Measurements from ENCODE around the gene CEP68.
"Not testable (repeated sequence)": the region's sequence is repeated elsewhere in the genome, so short reads cannot be mapped to it uniquely, and the experiment has no call there.

The CEP68 gene, protein sequence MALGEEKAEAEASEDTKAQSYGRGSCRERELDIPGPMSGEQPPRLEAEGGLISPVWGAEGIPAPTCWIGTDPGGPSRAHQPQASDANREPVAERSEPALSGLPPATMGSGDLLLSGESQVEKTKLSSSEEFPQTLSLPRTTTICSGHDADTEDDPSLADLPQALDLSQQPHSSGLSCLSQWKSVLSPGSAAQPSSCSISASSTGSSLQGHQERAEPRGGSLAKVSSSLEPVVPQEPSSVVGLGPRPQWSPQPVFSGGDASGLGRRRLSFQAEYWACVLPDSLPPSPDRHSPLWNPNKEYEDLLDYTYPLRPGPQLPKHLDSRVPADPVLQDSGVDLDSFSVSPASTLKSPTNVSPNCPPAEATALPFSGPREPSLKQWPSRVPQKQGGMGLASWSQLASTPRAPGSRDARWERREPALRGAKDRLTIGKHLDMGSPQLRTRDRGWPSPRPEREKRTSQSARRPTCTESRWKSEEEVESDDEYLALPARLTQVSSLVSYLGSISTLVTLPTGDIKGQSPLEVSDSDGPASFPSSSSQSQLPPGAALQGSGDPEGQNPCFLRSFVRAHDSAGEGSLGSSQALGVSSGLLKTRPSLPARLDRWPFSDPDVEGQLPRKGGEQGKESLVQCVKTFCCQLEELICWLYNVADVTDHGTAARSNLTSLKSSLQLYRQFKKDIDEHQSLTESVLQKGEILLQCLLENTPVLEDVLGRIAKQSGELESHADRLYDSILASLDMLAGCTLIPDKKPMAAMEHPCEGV

DNA sequence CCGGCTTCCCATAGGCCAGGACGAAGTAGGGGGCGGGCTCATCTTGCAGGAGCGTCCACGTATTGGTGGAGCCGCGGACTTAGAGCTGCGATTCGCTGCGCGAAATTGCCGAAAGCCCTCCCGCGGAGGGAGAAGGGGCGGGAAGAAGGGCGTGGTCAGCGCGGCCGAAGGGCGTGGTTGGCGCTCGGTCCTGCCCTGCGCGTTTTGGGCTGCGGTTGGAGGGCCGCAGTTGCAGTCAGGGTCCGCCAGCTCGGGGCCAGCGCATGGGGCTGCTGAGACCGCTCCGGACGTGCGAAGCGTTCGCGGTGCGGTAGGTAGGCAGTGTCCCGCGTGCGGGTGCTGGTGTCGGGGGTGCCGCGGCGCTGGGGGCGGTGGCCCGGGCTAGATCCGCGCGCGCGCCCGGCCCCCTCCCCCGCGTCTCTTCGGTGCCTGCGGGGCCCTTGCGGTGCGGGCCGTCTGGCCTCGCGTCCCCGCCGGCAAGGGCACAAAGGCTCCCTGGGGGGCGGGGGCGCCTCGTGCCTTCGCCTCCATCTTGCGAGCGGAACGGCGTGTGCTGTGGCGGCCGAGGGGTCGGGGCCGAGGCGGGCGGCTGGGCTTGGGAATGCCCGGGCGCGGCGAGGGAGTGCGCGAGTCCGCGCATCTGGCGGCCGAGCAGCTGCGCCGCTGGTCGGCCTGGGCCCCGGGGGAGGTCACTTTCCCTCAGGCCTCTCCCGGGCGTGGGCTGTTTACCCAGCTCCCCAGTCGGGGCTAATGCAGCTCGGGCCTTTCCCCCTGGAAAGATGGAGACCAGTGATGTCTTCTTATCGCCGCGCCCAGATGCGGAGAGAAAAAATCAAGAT, at the start of gene CEP68:
CEP68 (plus strand) TSS at position 202 of the 839 bp plus-strand sequence. CDS start 13,029 bp downstream, outside the sequence.
- peak; percentile 96 for ATAC-seq
- H3K27me3 Mint-ChIP-seq = no peaks in the 10 kb centered on the region

DNA sequence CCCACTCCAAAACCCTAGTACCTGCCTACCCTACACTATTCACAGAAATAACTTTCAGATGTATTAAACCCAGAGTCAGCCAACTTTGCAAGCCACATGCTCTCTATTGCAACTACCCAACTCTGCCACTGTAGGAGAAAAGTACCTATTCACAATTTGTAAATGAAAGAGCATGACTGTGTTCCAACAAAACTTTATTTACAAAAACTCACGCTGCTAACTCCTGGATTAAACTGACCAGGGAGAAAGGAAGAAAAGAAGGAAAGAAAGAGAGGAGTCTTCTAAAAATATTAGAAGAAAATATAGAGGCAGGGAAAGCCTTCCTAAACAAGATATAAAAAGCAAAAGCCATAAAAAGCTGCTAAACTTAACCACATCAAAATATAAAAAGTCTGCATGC, 42.4 kb upstream of the CEP68 start:
- Mint-ChIP-seq H3K9me3 (no peaks in the 10 kb centered on the region), H3K27me3 (no peaks in the 10 kb centered on the region), H3K27ac (peak overlapping the region; percentile 67), H3K36me3 (peaks cover 82% of the 10 kb centered on the region), H3K4me1 (peaks cover 46% of the 10 kb centered on the region), H3K4me3 (peak overlapping the region; percentile 42)
- no peak for ATAC-seq

More for the DNA sequence above, at the start of gene CEP68:
- Mint-ChIP-seq H3K4me1 (peaks cover 67% of the 10 kb centered on the region), H3K27ac (peak within 1 kb of the TSS; percentile 89), H3K4me3 (peak within 1 kb of the TSS; percentile 99), H3K36me3 (peaks cover 14% of the 10 kb centered on the region), H3K9me3 (no peaks in the 10 kb centered on the region)

GRCh38 chr2:65015731-65016130, 40.5 kb upstream of the CEP68 start:
- Mint-ChIP-seq H3K27me3 (no peaks in the 10 kb centered on the region), H3K4me3 (no peak overlapping the region), H3K4me1 (peaks cover 52% of the 10 kb centered on the region), H3K9me3 (no peaks in the 10 kb centered on the region), H3K36me3 (peaks cover 84% of the 10 kb centered on the region), H3K27ac (peak overlapping the region; percentile 74)
- ATAC-seq = no peak

- H3K27me3 Mint-ChIP-seq = no peaks in the 10 kb centered on the region
- no peaks in the 10 kb centered on the region for H3K9me3 Mint-ChIP-seq
- peak overlapping the region; percentile 74 for H3K27ac Mint-ChIP-seq
- peak; percentile 81 for ATAC-seq
- H3K36me3 Mint-ChIP-seq = peaks cover 84% of the 10 kb centered on the region
- peaks cover 52% of the 10 kb centered on the region for H3K4me1 Mint-ChIP-seq
- peak overlapping the region; percentile 46 for H3K4me3 Mint-ChIP-seq
Measured at GRCh38 chr2:65016789-65017188, 39.4 kb upstream of the CEP68 start.

DNA sequence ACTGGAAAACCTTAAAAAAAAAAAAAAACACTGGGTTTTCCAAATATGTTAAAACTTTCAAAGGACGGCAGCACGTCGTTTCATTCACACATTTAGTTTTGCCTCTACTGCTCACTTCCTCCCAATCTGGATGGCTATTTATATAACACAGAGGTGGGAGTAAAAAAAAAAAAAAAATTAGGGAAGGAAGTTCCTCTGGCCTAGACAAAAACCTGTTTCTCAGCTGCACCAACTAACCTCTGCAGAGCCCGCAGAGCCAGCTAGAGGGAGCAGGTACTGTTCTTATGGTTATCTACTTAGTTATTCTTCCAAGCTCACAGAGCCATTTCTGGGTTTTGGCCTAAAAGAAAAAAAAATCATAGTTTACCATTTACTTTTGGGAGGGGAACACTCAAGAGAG, 38.9 kb upstream of the CEP68 start:
- Mint-ChIP-seq H3K36me3 (peaks cover 84% of the 10 kb centered on the region), H3K4me1 (peaks cover 52% of the 10 kb centered on the region), H3K4me3 (no peak overlapping the region), H3K9me3 (no peaks in the 10 kb centered on the region), H3K27ac (peak overlapping the region; percentile 74), H3K27me3 (no peaks in the 10 kb centered on the region)
- peak; percentile 78 for ATAC-seq

GRCh38 chr2:65018141-65018582, 38.1 kb upstream of the CEP68 start:
- peak; percentile 28 for ATAC-seq
- Mint-ChIP-seq H3K27me3 (no peaks in the 10 kb centered on the region), H3K4me3 (no peak overlapping the region), H3K36me3 (peaks cover 86% of the 10 kb centered on the region), H3K4me1 (peaks cover 53% of the 10 kb centered on the region), H3K9me3 (no peaks in the 10 kb centered on the region), H3K27ac (peak overlapping the region; percentile 74)

DNA sequence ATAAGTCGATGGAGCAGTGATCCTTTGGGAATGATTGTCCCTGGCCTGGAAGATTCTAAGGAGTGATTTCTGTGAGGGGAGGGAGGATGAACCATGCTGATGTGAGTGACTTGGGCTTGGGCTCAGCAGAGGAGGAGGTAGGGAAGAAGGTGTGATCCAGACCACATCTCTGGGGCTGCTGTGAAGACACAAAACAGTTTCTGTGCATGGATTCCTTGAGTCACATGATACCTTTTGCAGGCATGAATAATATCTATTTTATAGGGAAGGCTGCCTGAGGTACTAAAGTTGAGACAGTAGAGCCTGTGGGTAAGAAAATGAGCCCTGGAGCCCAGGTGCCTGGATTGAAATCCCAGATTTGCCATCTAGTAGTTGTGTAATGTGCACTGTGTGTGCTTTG, 37.2 kb upstream of the CEP68 start:
- no peak overlapping the region for H3K4me3 Mint-ChIP-seq
- H3K27me3 Mint-ChIP-seq = no peaks in the 10 kb centered on the region
- peaks cover 55% of the 10 kb centered on the region for H3K4me1 Mint-ChIP-seq
- H3K9me3 Mint-ChIP-seq = no peaks in the 10 kb centered on the region
- peaks cover 88% of the 10 kb centered on the region for H3K36me3 Mint-ChIP-seq
- peak overlapping the region; percentile 74 for H3K27ac Mint-ChIP-seq
- no peak for ATAC-seq

- H3K27ac Mint-ChIP-seq = no peak overlapping the region
Measured at GRCh38 chr2:65019675-65020195, 36.5 kb upstream of the CEP68 start.

GRCh38 chr2:65020251-65020650, 36.0 kb upstream of the CEP68 start:
- Mint-ChIP-seq H3K4me1 (peaks cover 47% of the 10 kb centered on the region), H3K36me3 (peaks cover 82% of the 10 kb centered on the region)
- H3K27me3 Mint-ChIP-seq, H3K9me3 Mint-ChIP-seq, ATAC-seq, H3K4me3 Mint-ChIP-seq, H3K27ac Mint-ChIP-seq: not testable (repeated sequence)

More at GRCh38 chr2:65019675-65020195, 36.5 kb upstream of the CEP68 start:
- Mint-ChIP-seq H3K4me3 (no peak overlapping the region), H3K4me1 (peaks cover 52% of the 10 kb centered on the region), H3K27me3 (no peaks in the 10 kb centered on the region), H3K36me3 (peaks cover 88% of the 10 kb centered on the region), H3K9me3 (no peaks in the 10 kb centered on the region)
- ATAC-seq = no peak

GRCh38 chr2:65020943-65021528, 35.2 kb upstream of the CEP68 start:
- ATAC-seq = no peak
- H3K9me3 Mint-ChIP-seq = no peaks in the 10 kb centered on the region
- peaks cover 54% of the 10 kb centered on the region for H3K4me1 Mint-ChIP-seq
- no peak overlapping the region for H3K27ac Mint-ChIP-seq
- no peaks in the 10 kb centered on the region for H3K27me3 Mint-ChIP-seq
- peaks cover 86% of the 10 kb centered on the region for H3K36me3 Mint-ChIP-seq
- no peak overlapping the region for H3K4me3 Mint-ChIP-seq

DNA sequence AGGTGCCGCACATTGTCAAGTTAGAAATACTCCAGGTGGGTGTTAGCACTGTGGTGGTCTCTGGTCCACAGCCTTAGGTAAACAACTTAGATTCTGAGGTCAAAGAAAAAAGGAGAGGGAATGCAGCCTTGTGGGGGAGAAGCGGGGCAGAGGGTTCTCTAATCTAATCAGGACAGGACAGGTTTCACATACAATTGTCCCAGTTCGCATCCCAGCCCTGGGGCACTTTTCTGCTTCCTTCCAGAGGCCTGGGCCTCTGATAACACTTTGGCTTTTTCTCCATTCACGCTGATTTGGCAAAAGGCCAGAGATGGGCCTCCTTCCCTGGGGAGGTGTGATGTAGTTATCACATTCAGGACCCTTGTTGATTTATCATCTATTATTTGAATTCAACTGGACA, 34.5 kb upstream of the CEP68 start:
- no peak overlapping the region for H3K27ac Mint-ChIP-seq
- peaks cover 55% of the 10 kb centered on the region for H3K4me1 Mint-ChIP-seq
- no peaks in the 10 kb centered on the region for H3K27me3 Mint-ChIP-seq
- ATAC-seq = no peak
- H3K36me3 Mint-ChIP-seq = peaks cover 81% of the 10 kb centered on the region
- H3K4me3 Mint-ChIP-seq = no peak overlapping the region
- no peaks in the 10 kb centered on the region for H3K9me3 Mint-ChIP-seq

DNA sequence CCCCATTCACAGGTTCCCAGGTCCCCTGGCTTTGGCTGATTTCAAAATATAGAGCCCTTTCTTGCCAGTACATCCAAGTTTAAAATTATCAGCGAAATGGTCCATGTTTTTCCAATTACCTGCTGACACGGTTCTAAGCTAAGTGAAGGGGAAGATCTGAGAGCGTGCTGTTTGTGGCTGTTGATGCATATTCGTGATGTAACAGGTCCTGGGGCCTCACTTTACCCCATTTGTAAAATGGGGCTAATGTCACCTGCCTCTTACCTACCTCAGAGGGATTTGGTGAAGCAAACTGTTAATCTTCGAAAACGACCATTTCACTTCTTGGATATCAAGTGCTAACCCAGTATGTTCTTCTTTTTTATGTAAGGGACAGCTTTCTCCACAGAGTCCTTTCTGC, 34.0 kb upstream of the CEP68 start:
- no peak for ATAC-seq
- peaks cover 77% of the 10 kb centered on the region for H3K36me3 Mint-ChIP-seq
- peaks cover 54% of the 10 kb centered on the region for H3K4me1 Mint-ChIP-seq
- no peaks in the 10 kb centered on the region for H3K9me3 Mint-ChIP-seq
- no peak overlapping the region for H3K4me3 Mint-ChIP-seq
- H3K27ac Mint-ChIP-seq = no peak overlapping the region
- no peaks in the 10 kb centered on the region for H3K27me3 Mint-ChIP-seq

DNA sequence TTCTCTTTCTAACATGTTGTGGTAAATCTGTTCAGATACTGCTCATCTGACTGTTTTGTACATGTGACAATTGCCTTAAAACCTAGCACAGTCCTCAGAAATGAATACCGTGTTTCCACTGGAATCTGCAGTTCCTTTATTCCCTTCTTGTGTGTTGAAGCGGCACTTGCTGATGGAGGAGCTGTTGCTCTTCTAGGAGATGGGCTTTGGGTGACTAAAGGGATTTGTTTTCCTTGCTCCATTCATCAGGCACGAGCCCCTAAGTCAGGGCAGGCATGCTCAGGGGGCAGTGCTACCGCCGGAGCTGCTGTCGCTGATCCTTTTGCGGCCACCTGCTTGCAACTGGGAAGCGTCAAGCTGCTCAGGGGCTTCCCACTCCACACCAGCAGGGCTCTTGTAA, 32.5 kb upstream of the CEP68 start:
- Mint-ChIP-seq H3K36me3 (peaks cover 63% of the 10 kb centered on the region), H3K4me3 (no peak overlapping the region)
- ATAC-seq = no peak

DNA sequence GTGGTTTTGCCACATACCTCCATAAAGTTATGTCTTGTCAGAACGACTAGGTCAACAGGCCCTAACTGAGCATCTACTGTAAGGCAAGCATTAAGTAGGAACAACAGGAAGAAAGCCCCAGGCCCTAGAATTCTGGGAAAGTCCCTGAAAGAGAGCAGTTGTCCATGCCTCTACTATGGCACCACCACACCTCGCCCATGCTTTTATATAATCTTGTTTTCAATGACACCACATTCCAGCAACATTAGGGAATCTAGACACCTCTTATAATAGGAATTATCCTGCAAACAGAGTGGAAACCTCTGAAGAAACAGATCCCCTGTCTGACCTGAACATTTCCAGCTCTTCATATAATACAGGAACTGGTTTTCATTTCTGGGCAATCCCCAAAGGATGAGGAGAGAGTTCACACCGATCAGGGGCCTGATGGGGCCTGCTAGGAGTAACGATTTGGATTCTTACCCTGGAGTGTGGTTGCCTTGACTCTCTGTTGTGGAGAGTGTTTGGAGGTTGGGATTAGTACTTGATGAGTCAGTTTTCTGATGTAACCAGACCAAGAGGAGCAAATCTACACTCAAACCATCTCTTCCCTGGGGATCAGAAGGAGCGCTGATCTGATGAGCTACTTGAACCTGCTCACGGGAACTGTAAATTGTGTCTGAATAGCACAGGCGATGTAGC, 31.9 kb upstream of the CEP68 start:
- peak overlapping the region; percentile 32 for H3K27ac Mint-ChIP-seq
- peaks cover 46% of the 10 kb centered on the region for H3K4me1 Mint-ChIP-seq
- no peak for ATAC-seq
- no peaks in the 10 kb centered on the region for H3K27me3 Mint-ChIP-seq
- H3K4me3 Mint-ChIP-seq = no peak overlapping the region
- H3K9me3 Mint-ChIP-seq = no peaks in the 10 kb centered on the region
- H3K36me3 Mint-ChIP-seq = peaks cover 57% of the 10 kb centered on the region

More for the DNA sequence above, 32.5 kb upstream of the CEP68 start:
- Mint-ChIP-seq H3K27me3 (no peaks in the 10 kb centered on the region), H3K9me3 (no peaks in the 10 kb centered on the region), H3K27ac (peak overlapping the region; percentile 27), H3K4me1 (peaks cover 51% of the 10 kb centered on the region)
